ENCODE data around the gene RAB37. TPM values are rescaled to one million over a fixed set of nuclear protein-coding genes. Genes with fewer than 3 reads are reported as not detected.
A peak's percentile ranks its signal among the peaks of the same experiment; 100 is the strongest.

RAB37 gene
- total and polyA plus RNA-seq, 4 experiments from 2014 or later: 23.2 to 52.3 (median 36.8) TPM

DNA sequence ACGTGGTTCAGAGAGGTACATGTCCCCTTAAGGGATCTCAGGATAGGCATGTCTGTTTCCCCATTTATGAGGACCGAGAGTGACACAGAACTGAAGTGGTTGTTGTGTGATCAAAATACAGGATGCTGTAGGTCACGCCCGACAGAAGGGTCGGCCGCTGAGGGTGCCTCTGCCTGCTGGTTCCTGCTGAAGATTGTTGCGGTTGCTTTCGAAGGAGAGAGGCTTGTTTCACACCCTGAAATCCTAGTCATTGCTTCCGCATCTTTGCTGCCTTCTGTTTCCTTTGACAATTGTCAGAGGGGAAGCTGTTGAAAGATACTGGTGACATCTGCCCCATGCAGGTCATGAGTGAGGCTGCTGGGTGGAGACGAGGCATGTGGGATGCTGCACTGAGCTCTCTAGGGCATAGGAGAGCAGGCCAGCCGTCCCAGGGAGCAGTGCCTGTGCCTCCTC lies 42.9 kb downstream of the RAB37 start:
- ChIA-PET CTCF (ENCODE audit: partially characterized antibody) (interaction anchor here (0.9 to 13.9 kb wide), 11 partner anchors 9 to 122 kb away, joined by 3 to 181 read pairs (median 7); partner anchors contain the start of gene RAB37), POLR2A (ENCODE audit: partially characterized antibody) (interaction anchor here (1.3 to 17.0 kb wide), 6 partner anchors 9 to 41 kb away, joined by 3 to 489 read pairs (median 18); partner anchors contain the start of genes NHERF1 and RAB37)
- intact Hi-C loops (cut with micrococcal nuclease): loop anchor here (1.0 kb wide), 2 partner anchors 11 to 38 kb away; no protein-coding TSS in a partner anchor
- Histone ChIP-seq H3K4me3 (ENCODE audit: low read length in 2 of 2) (peak overlapping the region in 1 of 2 donors; percentile 5), H3K27ac (ENCODE audit: low read depth, low read length) (peak overlapping the region; percentile 43), H3K27me3 (ENCODE audit: insufficient read depth, low read length) (no peaks in the 10 kb centered on the region), H3K4me1 (ENCODE audit: insufficient read depth, low read length) (peaks cover 75% of the 10 kb centered on the region), H3K9me3 (ENCODE audit: control insufficient read depth in 1 of 2, low read length in 2 of 2) (no peaks in the 10 kb centered on the region), H3K36me3 (ENCODE audit: insufficient read depth, low read length) (peaks cover 6% of the 10 kb centered on the region)
- Mint-ChIP-seq H3K9me3 (no peaks in the 10 kb centered on the region), H3K4me3 (peak overlapping the region; percentile 73 to 85 (median 80)), H3K4me1 (peaks cover 61 to 91% (median 72%) of the 10 kb centered on the region in 4 donors), H3K27me3 (no peaks in the 10 kb centered on the region), H3K36me3 (peaks cover 5 to 23% of the 10 kb centered on the region in 2 donors), H3K27ac (peak overlapping the region; percentile 92 to 98 (median 95))
- peak; percentile 79 to 87 (median 85) for DNase-seq

DNA sequence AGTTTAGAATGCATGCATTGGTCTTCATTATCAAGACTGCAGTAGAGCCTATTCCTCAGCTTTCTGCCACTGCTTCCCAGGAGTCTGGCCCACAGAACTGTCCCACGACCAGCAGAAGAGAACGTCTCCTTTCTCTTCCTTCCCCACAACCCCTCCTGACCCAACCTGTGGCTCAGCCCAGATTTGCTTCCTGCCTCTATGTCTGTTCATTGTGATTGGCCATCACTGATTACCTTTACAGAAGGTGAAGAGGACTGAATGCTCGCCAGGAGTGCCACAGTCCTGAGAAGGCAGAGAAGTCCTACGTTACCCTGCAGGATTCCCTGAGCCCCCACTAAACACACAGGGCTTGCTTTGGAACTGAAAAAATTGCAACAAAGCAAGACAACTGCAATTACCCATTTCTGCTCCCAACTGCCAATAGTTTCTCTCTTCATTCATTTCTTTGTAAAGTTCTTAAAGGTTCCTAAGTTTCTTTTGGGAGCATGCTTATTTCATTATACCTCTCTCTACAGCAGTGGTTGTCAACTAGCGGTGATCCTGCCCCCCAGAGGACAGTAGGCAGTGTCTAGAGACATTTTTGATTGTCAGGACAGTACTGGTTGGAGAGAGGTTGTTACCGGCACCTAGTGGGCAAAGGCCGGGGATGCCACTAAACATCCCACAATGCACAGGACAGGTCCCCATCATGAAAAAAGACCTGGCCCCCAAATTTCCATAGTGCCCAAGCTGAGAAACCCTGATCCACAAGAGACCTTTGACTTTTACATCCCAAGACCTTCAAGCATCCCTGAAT lies 43.6 kb downstream of the RAB37 start:
- Mint-ChIP-seq H3K36me3 (peaks cover 5 to 26% of the 10 kb centered on the region in 2 donors), H3K27me3 (no peaks in the 10 kb centered on the region), H3K4me1 (peaks cover 59 to 92% (median 72%) of the 10 kb centered on the region in 4 donors), H3K4me3 (peak overlapping the region; percentile 36 to 85 (median 80)), H3K9me3 (no peaks in the 10 kb centered on the region), H3K27ac (peak overlapping the region; percentile 92 to 98 (median 95))
- CTCF ChIA-PET (ENCODE audit: partially characterized antibody): interaction anchor here (1.0 to 13.9 kb wide), 12 partner anchors 9 to 123 kb away, joined by 3 to 181 read pairs (median 6); partner anchors contain the start of gene RAB37
- H3K27me3 ChIP-seq (ENCODE audit: insufficient read depth, low read length): no peaks in the 10 kb centered on the region
- H3K27ac ChIP-seq (ENCODE audit: low read depth, low read length): peak overlapping the region; percentile 43
- DNase-seq: peak in 3 of 5 donors; percentile 17 to 41 (median 41)
- peak overlapping the region in 1 of 2 donors; percentile 5 for H3K4me3 ChIP-seq (ENCODE audit: low read length in 2 of 2)
- peaks cover 7% of the 10 kb centered on the region for H3K36me3 ChIP-seq (ENCODE audit: insufficient read depth, low read length)
- no peaks in the 10 kb centered on the region for H3K9me3 ChIP-seq (ENCODE audit: control insufficient read depth in 1 of 2, low read length in 2 of 2)
- intact Hi-C loops (cut with micrococcal nuclease): loop anchor here (1.0 kb wide), 2 partner anchors 11 to 38 kb away; no protein-coding TSS in a partner anchor
- peaks cover 73% of the 10 kb centered on the region for H3K4me1 ChIP-seq (ENCODE audit: insufficient read depth, low read length)
- POLR2A ChIA-PET (ENCODE audit: partially characterized antibody): interaction anchor here (1.9 to 17.0 kb wide), 6 partner anchors 8 to 42 kb away, joined by 4 to 489 read pairs (median 18); partner anchors contain the start of genes NHERF1 and RAB37

DNA sequence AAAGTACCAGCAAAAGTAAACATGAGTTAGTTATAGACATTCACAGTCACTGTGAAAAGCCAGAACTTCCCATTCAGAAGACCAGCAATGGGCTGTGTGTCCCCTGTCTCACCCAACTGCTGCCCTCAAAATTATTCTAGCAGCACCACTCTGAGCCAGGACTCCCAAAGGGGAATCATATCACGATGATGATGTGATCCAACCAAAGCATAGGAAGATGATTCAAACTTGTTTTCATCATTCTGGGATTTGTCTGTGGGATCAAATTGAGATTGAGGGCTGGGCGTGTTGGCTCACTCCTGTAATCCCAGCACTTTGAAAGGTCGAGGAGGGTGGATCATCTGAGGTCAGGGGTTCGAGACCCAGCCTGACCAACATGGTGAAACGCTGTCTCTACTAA lies 45.5 kb downstream of the RAB37 start:
- no peak overlapping the region for H3K4me3 ChIP-seq (ENCODE audit: low read length in 2 of 2)
- no peaks in the 10 kb centered on the region for H3K9me3 Mint-ChIP-seq
- no peak overlapping the region for H3K27ac ChIP-seq (ENCODE audit: low read depth, low read length)
- H3K4me1 Mint-ChIP-seq: peaks cover 52 to 83% (median 67%) of the 10 kb centered on the region in 4 donors
- H3K27me3 ChIP-seq (ENCODE audit: insufficient read depth, low read length): no peaks in the 10 kb centered on the region
- peaks cover 12 to 30% of the 10 kb centered on the region in 2 donors for H3K36me3 Mint-ChIP-seq
- H3K9me3 ChIP-seq (ENCODE audit: control insufficient read depth in 1 of 2, low read length in 2 of 2): no peaks in the 10 kb centered on the region
- intact Hi-C loops (cut with micrococcal nuclease): no loop called here
- H3K27ac Mint-ChIP-seq: peak overlapping the region; percentile 42 to 98 (median 94)
- peak overlapping the region in 2 of 8 donors; percentile 25 to 26 for H3K4me3 Mint-ChIP-seq
- ChIA-PET POLR2A (ENCODE audit: partially characterized antibody) (interaction anchor here (1.9 kb wide), 1 partner anchor 8 kb away, joined by 7 read pairs; no protein-coding TSS in a partner anchor), CTCF (ENCODE audit: partially characterized antibody) (interaction anchor here (1.2 to 13.9 kb wide), 5 partner anchors 10 to 125 kb away, joined by 3 to 181 read pairs (median 11); no protein-coding TSS in a partner anchor)
- H3K27me3 Mint-ChIP-seq: no peaks in the 10 kb centered on the region
- no peak for DNase-seq
- peaks cover 13% of the 10 kb centered on the region for H3K36me3 ChIP-seq (ENCODE audit: insufficient read depth, low read length)
- H3K4me1 ChIP-seq (ENCODE audit: insufficient read depth, low read length): peaks cover 61% of the 10 kb centered on the region

DNA sequence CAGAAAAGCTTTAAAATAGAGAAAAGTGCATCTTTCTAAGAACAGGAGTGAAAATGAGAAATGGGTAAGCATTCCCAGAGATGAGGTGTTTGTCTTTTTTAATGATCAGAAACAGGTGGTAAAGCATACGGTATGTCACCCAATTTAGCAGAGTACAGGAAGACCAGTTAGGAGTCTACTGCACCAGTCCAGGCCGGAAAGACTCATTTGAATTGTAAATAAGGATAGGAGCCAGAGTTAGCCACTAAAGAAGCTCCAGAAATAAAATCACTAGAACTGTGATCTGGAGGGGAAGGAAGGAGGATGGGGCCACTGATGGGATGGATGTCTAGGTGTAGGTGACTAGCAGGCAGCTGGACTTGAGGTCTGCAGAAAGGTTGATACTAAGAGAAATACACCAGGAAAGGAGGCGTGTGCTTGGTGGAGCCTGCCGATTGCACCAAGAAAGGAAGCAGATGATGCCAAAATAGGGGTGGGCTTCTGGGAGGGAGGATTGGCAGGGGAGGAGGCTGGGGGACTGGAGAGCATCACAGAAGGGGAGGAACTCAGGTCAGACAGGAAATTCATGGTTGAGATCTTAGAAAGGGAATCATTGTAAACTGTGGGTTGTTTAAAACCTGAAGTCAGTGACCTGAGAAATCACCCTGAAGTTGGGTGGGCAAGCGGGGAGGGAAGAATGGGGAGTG lies 47.2 kb downstream of the RAB37 start:
- no peak overlapping the region for H3K4me3 ChIP-seq (ENCODE audit: low read length in 2 of 2)
- no peak for DNase-seq
- H3K36me3 Mint-ChIP-seq: peaks cover 18 to 30% of the 10 kb centered on the region in 2 donors
- ChIA-PET CTCF (ENCODE audit: partially characterized antibody) (interaction anchor here (1.1 to 10.7 kb wide), 5 partner anchors 8 to 127 kb away, joined by 3 to 109 read pairs (median 7); no protein-coding TSS in a partner anchor), POLR2A (ENCODE audit: partially characterized antibody) (interaction anchor here (1.1 to 1.5 kb wide), 4 partner anchors 8 to 39 kb away, joined by 3 to 5 read pairs (median 3); a partner anchor contains a TSS)
- no peaks in the 10 kb centered on the region for H3K27me3 ChIP-seq (ENCODE audit: insufficient read depth, low read length)
- H3K9me3 ChIP-seq (ENCODE audit: control insufficient read depth in 1 of 2, low read length in 2 of 2): no peaks in the 10 kb centered on the region
- no peaks in the 10 kb centered on the region for H3K27me3 Mint-ChIP-seq
- H3K9me3 Mint-ChIP-seq: no peaks in the 10 kb centered on the region
- H3K27ac Mint-ChIP-seq: peak overlapping the region; percentile 65 to 86 (median 78)
- H3K4me1 ChIP-seq (ENCODE audit: insufficient read depth, low read length): peaks cover 44% of the 10 kb centered on the region
- peaks cover 45 to 78% (median 53%) of the 10 kb centered on the region in 4 donors for H3K4me1 Mint-ChIP-seq
- peaks cover 13% of the 10 kb centered on the region for H3K36me3 ChIP-seq (ENCODE audit: insufficient read depth, low read length)
- intact Hi-C loops (cut with micrococcal nuclease): no loop called here
- H3K4me3 Mint-ChIP-seq: peak overlapping the region in 4 of 8 donors; percentile 6 to 53 (median 26)
- no peak overlapping the region for H3K27ac ChIP-seq (ENCODE audit: low read depth, low read length)

DNA sequence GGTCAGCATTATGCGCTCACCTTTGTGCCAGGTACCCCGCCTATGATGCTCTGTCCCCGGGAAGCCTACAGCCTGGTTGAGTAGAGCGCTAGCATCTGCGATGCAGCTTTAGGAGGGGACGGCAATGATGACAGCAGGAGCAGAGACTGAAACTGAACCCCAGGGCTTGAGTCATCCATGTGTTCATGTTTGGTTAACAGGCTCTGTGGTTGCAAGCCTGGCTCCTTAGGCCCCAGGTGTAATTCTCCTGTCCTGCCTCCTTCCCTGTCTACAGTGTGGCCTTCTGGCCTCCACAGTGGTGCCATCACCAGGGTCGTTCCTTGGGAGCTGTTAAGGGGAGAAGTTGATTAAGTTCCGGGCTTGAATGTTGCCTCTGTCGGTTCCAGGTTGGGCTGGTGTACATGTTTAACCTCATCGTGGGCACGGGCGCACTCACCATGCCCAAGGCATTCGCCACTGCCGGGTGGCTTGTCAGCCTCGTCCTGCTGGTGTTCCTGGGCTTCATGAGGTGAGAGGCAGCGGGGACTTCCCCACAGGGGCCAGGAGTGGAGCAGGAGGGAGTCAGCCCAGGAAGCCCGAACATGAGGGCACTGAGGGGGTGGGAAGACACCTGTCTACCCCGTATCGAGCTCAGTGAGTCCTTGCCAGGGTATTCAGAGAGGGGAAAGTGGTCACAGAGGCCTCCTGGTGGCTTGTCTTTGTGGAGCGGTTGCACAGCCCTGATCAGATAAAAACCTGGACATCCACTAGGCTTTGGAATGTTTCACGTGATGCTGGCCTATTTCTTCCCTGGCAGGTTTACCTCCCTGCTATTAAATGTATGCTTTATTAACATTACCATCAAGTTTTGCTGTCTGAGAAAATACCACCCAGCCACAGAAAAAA lies 48.3 kb downstream of the RAB37 start:
- Mint-ChIP-seq H3K27me3 (no peaks in the 10 kb centered on the region), H3K27ac (peak overlapping the region; percentile 7 to 78 (median 64)), H3K4me3 (peak overlapping the region in 1 of 8 donors; percentile 22), H3K4me1 (peaks cover 34 to 72% (median 46%) of the 10 kb centered on the region in 4 donors), H3K9me3 (no peaks in the 10 kb centered on the region), H3K36me3 (peaks cover 18 to 32% of the 10 kb centered on the region in 2 donors)
- peaks cover 37% of the 10 kb centered on the region for H3K4me1 ChIP-seq (ENCODE audit: insufficient read depth, low read length)
- ChIA-PET POLR2A (ENCODE audit: partially characterized antibody) (interaction anchor here (1.5 kb wide), 1 partner anchor 9 kb away, joined by 3 read pairs; a partner anchor contains a TSS), CTCF (ENCODE audit: partially characterized antibody) (interaction anchor here (2.5 kb wide), 1 partner anchor 128 kb away, joined by 11 read pairs; no protein-coding TSS in a partner anchor)
- H3K27ac ChIP-seq (ENCODE audit: low read depth, low read length): no peak overlapping the region
- no peaks in the 10 kb centered on the region for H3K27me3 ChIP-seq (ENCODE audit: insufficient read depth, low read length)
- H3K9me3 ChIP-seq (ENCODE audit: control insufficient read depth in 1 of 2, low read length in 2 of 2): no peaks in the 10 kb centered on the region
- H3K36me3 ChIP-seq (ENCODE audit: insufficient read depth, low read length): peaks cover 17% of the 10 kb centered on the region
- no peak for DNase-seq
- no peak overlapping the region for H3K4me3 ChIP-seq (ENCODE audit: low read length in 2 of 2)
- intact Hi-C loops (cut with micrococcal nuclease): no loop called here

DNA sequence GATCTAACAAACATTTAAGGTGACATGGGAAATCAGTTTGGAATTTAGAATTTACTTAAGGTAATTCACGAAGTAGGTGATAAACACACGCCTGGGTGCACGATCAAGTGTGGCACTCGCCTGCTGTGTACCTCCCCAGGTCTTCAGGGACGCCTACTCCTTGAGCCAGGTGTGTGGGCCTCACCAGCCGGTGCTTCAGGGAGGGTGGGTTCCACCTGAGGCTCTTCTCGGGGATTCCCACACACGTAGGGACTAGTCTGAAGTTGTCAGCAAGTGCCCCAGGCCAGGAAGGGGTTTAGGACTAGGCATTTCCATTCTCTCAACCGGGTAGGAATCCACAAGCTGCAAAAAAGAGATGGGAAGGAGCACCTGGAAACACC lies 48.9 kb downstream of the RAB37 start:
- no peak overlapping the region for H3K4me3 ChIP-seq (ENCODE audit: low read length in 2 of 2)
- H3K27ac ChIP-seq (ENCODE audit: low read depth, low read length): no peak overlapping the region
- no peak for DNase-seq
- Mint-ChIP-seq H3K4me3 (peak overlapping the region in 2 of 8 donors; percentile 3 to 21), H3K4me1 (peaks cover 33 to 72% (median 45%) of the 10 kb centered on the region in 4 donors), H3K36me3 (peaks cover 18 to 37% of the 10 kb centered on the region in 2 donors), H3K27me3 (no peaks in the 10 kb centered on the region), H3K9me3 (no peaks in the 10 kb centered on the region), H3K27ac (peak overlapping the region in 6 of 7 donors; percentile 5 to 77 (median 63))
- intact Hi-C loops (cut with micrococcal nuclease): no loop called here
- peaks cover 37% of the 10 kb centered on the region for H3K4me1 ChIP-seq (ENCODE audit: insufficient read depth, low read length)
- no peaks in the 10 kb centered on the region for H3K27me3 ChIP-seq (ENCODE audit: insufficient read depth, low read length)
- POLR2A ChIA-PET (ENCODE audit: partially characterized antibody): interaction anchor here (1.5 kb wide), 1 partner anchor 9 kb away, joined by 3 read pairs; a partner anchor contains a TSS
- H3K36me3 ChIP-seq (ENCODE audit: insufficient read depth, low read length): peaks cover 18% of the 10 kb centered on the region
- H3K9me3 ChIP-seq (ENCODE audit: control insufficient read depth in 1 of 2, low read length in 2 of 2): no peaks in the 10 kb centered on the region
- CTCF ChIA-PET (ENCODE audit: partially characterized antibody): no interaction called here

All from CD4-positive, alpha-beta memory T cell (primary cell).